Measurements from ENCODE around the gene VIPR2. TPM values are rescaled to one million over a fixed set of nuclear protein-coding genes. Genes with fewer than 3 reads are reported as not detected.

Gene VIPR2
- total and polyA plus RNA-seq, 8 donors: 3.7 to 13.7 (median 10.6) TPM

DNA sequence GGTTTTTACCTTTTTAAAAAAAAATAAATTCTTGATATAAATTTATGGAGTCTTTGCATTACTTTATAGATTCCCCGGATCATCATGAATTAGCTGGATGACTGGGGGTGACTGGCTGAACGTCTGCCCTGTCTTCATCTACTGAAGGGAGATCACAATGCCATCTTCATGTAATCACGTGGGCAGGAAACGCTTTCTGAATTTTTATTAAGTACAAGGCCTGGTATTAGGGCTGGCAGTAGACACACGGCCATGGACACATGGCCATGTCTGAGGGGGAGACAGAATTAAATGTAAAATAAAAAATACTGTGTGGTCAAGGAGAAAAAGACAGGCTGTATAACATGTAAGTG is 111.2 kb downstream of the VIPR2 start:
- Histone ChIP-seq H3K27me3 (no peaks in the 10 kb centered on the region), H3K36me3 (no peaks in the 10 kb centered on the region), H3K27ac (no peak overlapping the region), H3K4me1 (no peaks in the 10 kb centered on the region), H3K9me3 (no peaks in the 10 kb centered on the region), H3K4me3 (no peak overlapping the region)
- FAIRE-seq: no peak
- intact Hi-C loops (cut with DNase I): no loop called here
- no peak for DNase-seq
- 89 to 92% methylated on average over 5 of the region's 5 CpGs for WGBS, 2 donors
- no peak for TF ChIP-seq CTCF (IDR thresholded peaks at IDR 0.05)
- no peak for ATAC-seq

- DNase-seq (peak in 2 of 6 donors; percentile 27 to 30), ATAC-seq (no peak), FAIRE-seq (no peak)
- Histone ChIP-seq H3K9me3 (no peaks in the 10 kb centered on the region), H3K36me3 (no peaks in the 10 kb centered on the region), H3K27me3 (no peaks in the 10 kb centered on the region), H3K4me1 (no peaks in the 10 kb centered on the region), H3K27ac (no peak overlapping the region), H3K4me3 (no peak overlapping the region)
- WGBS, 2 donors: 89 to 95% methylated on average over 13 of the region's 13 CpGs
- intact Hi-C loops (cut with DNase I): no loop called here
- TF ChIP-seq CTCF (IDR thresholded peaks at IDR 0.05): no peak
Observed at GRCh38 chr7:159032753-159033472, 111.8 kb downstream of the VIPR2 start.

- FAIRE-seq: no peak
- no peak overlapping the region for H3K27ac ChIP-seq
- H3K4me3 ChIP-seq: no peak overlapping the region
- H3K27me3 ChIP-seq: no peaks in the 10 kb centered on the region
- no peak for TF ChIP-seq CTCF (IDR thresholded peaks at IDR 0.05)
- ATAC-seq: no peak
- no peaks in the 10 kb centered on the region for H3K9me3 ChIP-seq
- WGBS, 2 donors: 91 to 94% methylated on average over 14 of the region's 14 CpGs
- intact Hi-C loops (cut with DNase I): no loop called here
- DNase-seq: peak in 2 of 6 donors; percentile 36 to 54
- no peaks in the 10 kb centered on the region for H3K4me1 ChIP-seq
- H3K36me3 ChIP-seq: no peaks in the 10 kb centered on the region
Observed at GRCh38 chr7:159032322-159032721, 112.3 kb downstream of the VIPR2 start.

DNA sequence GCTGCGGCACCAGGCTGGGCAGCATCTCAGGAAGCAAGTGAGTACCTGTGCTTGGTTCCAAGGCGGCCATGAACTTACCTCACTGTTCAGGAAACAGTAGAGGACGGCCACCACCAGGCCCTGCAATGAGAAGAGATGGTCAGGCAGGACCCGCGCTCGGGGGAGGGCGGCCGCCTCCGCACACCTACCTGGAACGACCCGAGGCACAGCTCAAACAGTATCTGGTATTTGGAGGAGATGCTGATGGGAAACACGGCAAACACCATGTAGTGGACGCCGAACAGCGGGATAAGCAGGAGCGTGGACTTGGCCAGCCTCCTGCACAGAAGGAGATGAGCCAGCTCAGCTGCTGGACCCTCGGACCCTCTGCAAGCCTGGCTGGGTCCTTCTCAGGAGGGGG is 112.9 kb downstream of the VIPR2 start:
- no peak for ATAC-seq
- intact Hi-C loops (cut with DNase I): no loop called here
- H3K9me3 ChIP-seq: no peaks in the 10 kb centered on the region
- TF ChIP-seq CTCF (IDR thresholded peaks at IDR 0.05): no peak
- no peak overlapping the region for H3K4me3 ChIP-seq
- no peaks in the 10 kb centered on the region for H3K36me3 ChIP-seq
- H3K27ac ChIP-seq: no peak overlapping the region
- no peak for FAIRE-seq
- H3K4me1 ChIP-seq: no peaks in the 10 kb centered on the region
- no peaks in the 10 kb centered on the region for H3K27me3 ChIP-seq
- WGBS, 2 donors: 95 to 97% methylated on average over 17 of the region's 17 CpGs
- DNase-seq: peak in 1 of 6 donors; percentile 50

- 70 to 71% methylated on average over 30 to 31 of the region's 31 CpGs for WGBS, 2 donors
- peak overlapping the region; percentile 22 to 43 (median 34) for H3K4me3 ChIP-seq
- no peak for FAIRE-seq
- ATAC-seq: peak in 3 of 4 donors; percentile 4 to 19 (median 6)
- no peaks in the 10 kb centered on the region for H3K9me3 ChIP-seq
- DNase-seq: peak in 4 of 6 donors; percentile 29 to 75 (median 54)
- H3K4me1 ChIP-seq: no peaks in the 10 kb centered on the region
- intact Hi-C loops (cut with DNase I): no loop called here
- peak overlapping the region; percentile 39 to 74 (median 56) for H3K27ac ChIP-seq
- H3K27me3 ChIP-seq: no peaks in the 10 kb centered on the region
- H3K36me3 ChIP-seq: no peaks in the 10 kb centered on the region
- TF ChIP-seq CTCF (IDR thresholded peaks at IDR 0.05): no peak
Observed at GRCh38 chr7:159031135-159031701, 113.4 kb downstream of the VIPR2 start.
